Mucosa of rectum (tissue), 2 donors: ENCODE measurements around the gene HMG20B.
"Not testable (repeated sequence)": the region's sequence is repeated elsewhere in the genome, so short reads cannot be mapped to it uniquely, and the experiment has no call there.

Experiments used
- H3K27ac ChIP-seq, 2 donors: one replicate each; pipeline ENCODE4 v1.7.0; 2013; ENCODE audit warnings: inconsistent platforms in 2 of 2, low read depth in 2 of 2, low read length in 2 of 2
- H3K27me3 ChIP-seq, 2 donors: one replicate each; pipeline ENCODE4 v1.7.0; 2013; ENCODE audit warnings: low read length in 2 of 2; ENCODE audit not compliant: control insufficient read depth in 2 of 2, insufficient read depth in 2 of 2
- H3K36me3 ChIP-seq, 2 donors: one replicate each; pipeline ENCODE4 v1.7.0; 2013; ENCODE audit warnings: low read length in 2 of 2; ENCODE audit not compliant: control insufficient read depth in 2 of 2, insufficient read depth in 2 of 2
- H3K4me1 ChIP-seq, 2 donors: one replicate each; pipeline ENCODE4 v1.7.0; 2013; ENCODE audit warnings: low read length in 2 of 2, mild to moderate bottlenecking in 1 of 2; ENCODE audit not compliant: control insufficient read depth in 2 of 2, insufficient read depth in 2 of 2
- H3K4me3 ChIP-seq, 2 donors: one replicate each; pipeline ENCODE4 v1.7.0; 2013; ENCODE audit warnings: low read length in 2 of 2
- H3K9ac ChIP-seq, 2 donors: one replicate each; pipeline ENCODE4 v1.7.0; 2013; ENCODE audit warnings: low read length in 2 of 2, low read depth in 1 of 2, mild to moderate bottlenecking in 1 of 2
- H3K9me3 ChIP-seq, 2 donors: one replicate each; pipeline ENCODE4 v1.7.0; 2013; ENCODE audit warnings: low read length in 2 of 2; ENCODE audit not compliant: control insufficient read depth in 2 of 2
- donor health status: healthy.
- donor health status: Normal muscosa, but diverticular disease.

HMG20B gene

DNA sequence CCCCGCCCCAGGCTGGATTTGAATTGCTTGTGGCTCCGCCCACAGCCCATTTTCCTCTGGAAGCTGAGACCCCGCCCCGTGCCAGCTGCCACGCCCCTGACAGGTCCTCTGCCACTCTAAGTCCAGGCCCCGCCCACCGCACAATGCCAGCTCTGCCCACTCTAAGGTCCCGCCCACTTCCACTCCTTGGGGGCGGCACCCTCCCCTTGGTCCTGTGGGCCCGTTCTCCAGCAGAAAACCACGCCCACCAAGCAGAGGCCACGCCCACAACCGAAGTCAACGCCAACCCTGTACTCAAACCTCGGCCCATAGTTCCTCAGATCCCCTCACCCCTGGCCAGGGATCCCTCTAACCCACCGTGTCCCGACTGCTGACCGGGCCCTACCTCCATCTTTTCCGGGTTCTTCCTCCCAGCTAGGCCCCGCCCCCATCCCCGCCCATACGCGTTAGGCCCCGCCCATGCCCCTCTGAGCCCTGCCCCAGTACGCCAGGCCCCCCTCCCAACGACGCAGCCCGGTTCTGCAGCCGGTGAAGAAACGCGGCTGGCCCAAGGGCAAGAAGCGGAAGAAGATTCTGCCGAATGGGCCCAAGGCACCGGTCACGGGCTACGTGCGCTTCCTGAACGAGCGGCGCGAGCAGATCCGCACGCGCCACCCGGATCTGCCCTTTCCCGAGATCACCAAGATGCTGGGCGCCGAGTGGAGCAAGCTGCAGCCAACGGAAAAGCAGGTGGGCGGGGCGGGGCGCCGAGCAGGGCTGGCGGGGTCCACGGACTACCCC is 1.3 kb downstream of the HMG20B start:
- H3K4me3 ChIP-seq = peak overlapping the region; percentile 76 to 80
- H3K9ac ChIP-seq = no peak overlapping the region
- H3K9me3 ChIP-seq = no peaks in the 10 kb centered on the region
- H3K4me1 ChIP-seq = peaks cover 22 to 23% of the 10 kb centered on the region in 2 donors
- peaks cover 0 to 5% of the 10 kb centered on the region in 2 donors for H3K36me3 ChIP-seq
- H3K27me3 ChIP-seq = no peaks in the 10 kb centered on the region
- H3K27ac ChIP-seq = peak overlapping the region; percentile 77 to 78

DNA sequence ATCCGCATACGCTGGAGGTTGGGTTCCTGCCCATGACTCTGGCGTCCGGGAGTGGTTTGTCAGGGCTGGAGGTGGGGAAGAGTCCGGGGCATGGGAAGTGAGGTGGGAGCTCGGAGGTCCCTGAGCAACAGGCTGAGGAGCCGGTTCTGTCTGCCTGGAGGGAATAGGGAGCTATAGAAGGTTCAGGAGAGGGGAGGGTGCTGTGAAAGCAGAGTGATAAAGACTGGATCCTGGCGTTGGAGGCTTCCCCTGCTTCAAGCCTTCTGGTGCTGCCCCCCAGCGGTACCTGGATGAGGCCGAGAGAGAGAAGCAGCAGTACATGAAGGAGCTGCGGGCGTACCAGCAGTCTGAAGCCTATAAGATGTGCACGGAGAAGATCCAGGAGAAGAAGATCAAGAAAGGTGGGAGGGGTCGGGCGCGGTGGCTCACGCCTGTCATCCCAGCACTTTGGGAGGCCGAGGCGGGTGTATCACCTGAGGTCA is 2.6 kb downstream of the HMG20B start:
- Histone ChIP-seq H3K9ac (no peak overlapping the region), H3K4me3 (no peak overlapping the region), H3K27ac (no peak overlapping the region), H3K9me3 (no peaks in the 10 kb centered on the region), H3K4me1 (peaks cover 22 to 23% of the 10 kb centered on the region in 2 donors), H3K27me3 (no peaks in the 10 kb centered on the region), H3K36me3 (peaks cover 0 to 5% of the 10 kb centered on the region in 2 donors)

DNA sequence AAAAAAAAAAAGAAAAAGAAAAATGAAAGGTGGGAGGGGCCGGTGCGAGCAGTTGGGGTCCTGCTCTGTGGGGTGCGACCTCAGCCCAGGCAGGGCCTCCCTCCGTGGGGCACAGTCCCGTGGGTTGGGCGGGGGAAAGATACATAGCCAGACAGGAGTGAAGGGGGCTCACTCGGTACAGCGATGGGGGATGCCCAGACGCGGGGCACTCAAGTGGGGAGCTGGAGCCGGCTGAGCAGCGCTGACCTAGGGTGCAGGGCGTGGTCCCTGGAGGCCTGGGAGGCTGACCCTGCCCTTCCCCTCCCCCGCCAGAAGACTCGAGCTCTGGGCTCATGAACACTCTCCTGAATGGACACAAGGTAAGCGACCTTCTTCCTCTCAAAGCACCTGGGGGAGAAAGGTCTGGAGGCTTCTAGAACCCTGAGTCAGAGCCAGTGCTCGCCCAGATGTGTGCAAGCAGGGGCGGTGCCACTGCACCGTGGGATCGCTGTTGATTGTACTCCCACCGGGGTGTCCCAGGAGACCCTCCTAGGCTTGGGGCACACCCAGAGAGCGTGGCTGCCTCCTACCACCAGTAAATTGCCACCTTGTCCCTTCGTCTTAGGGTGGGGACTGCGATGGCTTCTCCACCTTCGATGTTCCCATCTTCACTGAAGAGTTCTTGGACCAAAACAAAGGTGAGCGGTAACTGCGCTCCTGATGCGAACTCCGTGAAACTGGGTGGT is 3.4 kb downstream of the HMG20B start:
- Histone ChIP-seq H3K9ac (peak overlapping the region in 1 of 2 donors; percentile 47), H3K27ac (peak overlapping the region in 1 of 2 donors; percentile 2), H3K9me3 (no peaks in the 10 kb centered on the region), H3K36me3 (peaks cover 0 to 5% of the 10 kb centered on the region in 2 donors), H3K4me3 (peak overlapping the region; percentile 45 to 48), H3K27me3 (no peaks in the 10 kb centered on the region), H3K4me1 (peaks cover 19 to 23% of the 10 kb centered on the region in 2 donors)

DNA sequence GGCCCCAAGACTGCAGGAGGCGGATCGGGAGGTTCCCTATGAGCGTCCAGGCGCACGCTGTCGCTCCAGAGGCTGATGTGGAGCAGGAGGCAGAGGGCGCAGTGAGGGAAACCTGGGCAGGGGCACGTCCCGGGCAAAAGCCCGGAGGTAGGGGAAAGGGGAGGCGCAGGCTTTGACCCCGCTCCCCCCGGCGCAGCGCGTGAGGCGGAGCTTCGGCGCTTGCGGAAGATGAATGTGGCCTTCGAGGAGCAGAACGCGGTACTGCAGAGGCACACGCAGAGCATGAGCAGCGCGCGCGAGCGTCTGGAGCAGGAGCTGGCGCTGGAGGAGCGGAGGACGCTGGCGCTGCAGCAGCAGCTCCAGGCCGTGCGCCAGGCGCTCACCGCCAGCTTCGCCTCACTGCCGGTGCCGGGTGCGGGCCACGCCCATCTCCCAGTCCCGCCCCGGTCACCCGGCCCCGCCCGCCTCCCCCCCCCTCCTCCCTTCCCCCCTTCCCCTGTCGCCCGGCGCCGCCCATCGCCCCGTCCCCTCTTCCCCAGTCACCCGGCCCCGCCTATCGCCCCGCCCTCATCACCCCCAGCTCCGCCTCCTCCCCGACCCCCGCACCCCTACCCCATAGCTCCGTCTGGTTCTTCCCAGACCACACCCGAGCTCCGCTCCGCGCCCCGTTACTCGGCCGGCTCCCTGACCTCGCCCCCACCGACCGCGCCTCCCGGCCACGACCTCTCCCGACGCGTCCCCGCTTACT is 4.1 kb downstream of the HMG20B start:
- no peaks in the 10 kb centered on the region for H3K27me3 ChIP-seq
- H3K36me3 ChIP-seq = peaks cover 0 to 5% of the 10 kb centered on the region in 2 donors
- peak overlapping the region; percentile 45 to 48 for H3K4me3 ChIP-seq
- peak overlapping the region in 1 of 2 donors; percentile 47 for H3K9ac ChIP-seq
- H3K9me3 ChIP-seq = no peaks in the 10 kb centered on the region
- H3K27ac ChIP-seq = peak overlapping the region; percentile 2 to 38
- peaks cover 15 to 19% of the 10 kb centered on the region in 2 donors for H3K4me1 ChIP-seq

DNA sequence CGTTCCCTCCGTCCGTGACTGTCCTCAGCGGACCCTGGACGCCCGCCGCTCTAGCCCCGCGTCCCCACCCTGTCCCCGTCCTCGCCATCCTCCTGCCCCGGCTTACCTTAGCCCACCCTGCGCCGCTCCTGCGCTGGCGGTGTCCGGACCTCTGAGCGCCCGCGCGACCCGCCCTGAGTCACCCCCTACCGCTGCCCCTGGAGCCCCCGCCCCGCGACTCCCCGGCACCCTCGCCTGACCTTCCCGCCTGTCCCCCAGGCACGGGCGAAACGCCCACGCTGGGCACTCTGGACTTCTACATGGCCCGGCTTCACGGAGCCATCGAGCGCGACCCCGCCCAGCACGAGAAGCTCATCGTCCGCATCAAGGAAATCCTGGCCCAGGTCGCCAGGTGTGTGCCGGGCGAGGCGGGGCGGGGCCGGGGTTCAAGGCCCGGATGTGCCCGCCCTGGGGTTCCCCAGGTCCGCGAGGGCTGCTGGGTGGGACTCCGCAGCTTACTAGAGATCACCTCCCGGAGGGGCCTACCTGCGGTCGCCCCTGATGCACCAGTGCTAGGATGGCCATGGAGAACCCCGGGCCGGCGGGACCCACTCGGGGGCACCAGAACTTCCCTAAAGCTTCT is 5.1 kb downstream of the HMG20B start:
- H3K27me3 ChIP-seq = no peaks in the 10 kb centered on the region
- peak overlapping the region in 1 of 2 donors; percentile 38 for H3K27ac ChIP-seq
- peaks cover 10 to 15% of the 10 kb centered on the region in 2 donors for H3K4me1 ChIP-seq
- no peaks in the 10 kb centered on the region for H3K9me3 ChIP-seq
- H3K36me3 ChIP-seq = peaks cover 0 to 5% of the 10 kb centered on the region in 2 donors
- no peak overlapping the region for H3K4me3 ChIP-seq
- no peak overlapping the region for H3K9ac ChIP-seq

DNA sequence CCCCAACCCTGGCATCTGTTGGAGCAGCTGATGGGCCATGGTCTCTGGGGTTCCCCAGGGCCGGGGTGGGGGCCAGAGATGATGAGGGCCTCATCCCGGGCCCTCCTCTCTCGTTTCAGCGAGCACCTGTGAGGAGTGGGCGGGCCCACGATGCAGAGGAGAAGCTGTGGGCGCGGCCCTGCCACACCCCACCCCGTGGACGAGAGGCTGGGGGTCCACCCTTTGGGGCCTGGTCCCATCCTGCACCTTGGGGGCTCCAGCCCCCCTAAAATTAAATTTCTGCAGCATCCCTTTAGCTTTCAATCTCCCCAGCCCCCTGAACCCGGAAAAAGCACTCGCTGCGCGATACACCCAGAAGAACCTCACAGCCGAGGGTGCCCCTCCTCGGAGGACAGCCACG is 5.6 kb downstream of the HMG20B start:
- Histone ChIP-seq H3K9ac (no peak overlapping the region), H3K36me3 (peaks cover 0 to 5% of the 10 kb centered on the region in 2 donors), H3K4me1 (peaks cover 10 to 15% of the 10 kb centered on the region in 2 donors), H3K27me3 (no peaks in the 10 kb centered on the region), H3K9me3 (no peaks in the 10 kb centered on the region), H3K4me3 (no peak overlapping the region), H3K27ac (no peak overlapping the region)

DNA sequence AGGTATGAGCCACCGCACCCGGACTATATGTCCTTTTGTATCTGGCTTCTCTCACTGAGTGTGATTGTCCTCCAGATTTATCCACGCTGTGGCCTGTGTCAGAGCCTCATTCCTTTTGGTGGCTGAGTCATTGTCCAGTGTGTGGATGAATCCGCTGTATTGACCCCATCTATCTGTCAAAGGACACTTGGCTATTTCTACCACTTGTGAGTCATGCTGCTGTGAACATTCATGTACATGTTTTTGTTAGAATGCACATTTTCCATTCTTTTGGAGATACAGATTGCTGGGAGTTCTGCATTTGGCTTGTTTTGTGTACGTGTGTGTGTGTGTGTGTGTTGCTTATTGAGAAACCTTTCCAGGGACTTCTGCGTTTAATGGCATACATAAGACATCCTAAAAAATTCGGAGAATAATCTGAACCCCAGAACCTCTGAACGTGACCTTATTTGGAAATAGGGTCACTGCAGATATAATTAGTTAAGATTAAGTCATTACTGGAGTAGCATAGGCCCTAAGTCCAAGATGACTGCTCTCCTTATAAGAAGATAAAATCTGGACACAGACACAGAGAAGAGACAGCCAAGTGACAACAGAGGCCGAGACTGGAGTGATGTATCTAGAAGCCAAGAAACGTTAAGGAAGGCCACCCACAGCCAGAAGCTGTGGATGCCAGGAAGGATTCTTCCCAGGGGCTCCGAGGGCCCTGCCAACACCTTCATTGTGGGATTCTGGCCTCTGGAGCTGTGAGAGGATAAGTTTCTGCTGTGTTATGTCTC is 7.6 kb downstream of the HMG20B start:
- Histone ChIP-seq H3K4me1 (peaks cover 10 to 11% of the 10 kb centered on the region in 2 donors), H3K27ac (peak overlapping the region; percentile 39 to 56)

DNA sequence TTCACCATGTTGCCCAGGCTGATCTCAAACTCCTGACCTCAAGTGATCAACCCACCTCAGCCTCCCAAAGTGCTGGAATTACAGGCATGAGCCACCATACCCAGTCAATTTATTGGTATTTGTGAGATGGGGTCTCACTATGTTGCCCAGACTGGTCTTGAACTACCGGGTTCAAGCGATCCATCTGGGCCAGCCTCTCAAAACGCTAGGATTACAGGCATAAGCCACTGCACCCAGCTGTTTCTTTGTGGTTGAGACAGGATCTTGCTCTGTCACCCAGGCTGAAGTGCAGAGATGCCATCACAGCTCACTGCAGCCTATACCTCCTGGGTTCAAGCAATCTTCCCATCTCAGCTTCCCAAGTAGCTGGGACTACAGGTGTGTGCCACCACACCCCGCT is 9.0 kb downstream of the HMG20B start:
- not testable (repeated sequence) for H3K4me3 ChIP-seq, H3K27me3 ChIP-seq, H3K4me1 ChIP-seq, H3K27ac ChIP-seq, H3K9me3 ChIP-seq, H3K36me3 ChIP-seq, H3K9ac ChIP-seq

More for the DNA sequence above, 7.6 kb downstream of the HMG20B start:
- Histone ChIP-seq H3K27me3 (peaks cover 0 to 3% of the 10 kb centered on the region in 2 donors), H3K36me3 (peaks cover 0 to 2% of the 10 kb centered on the region in 2 donors), H3K9me3 (no peaks in the 10 kb centered on the region), H3K9ac (no peak overlapping the region), H3K4me3 (no peak overlapping the region)
